Spleen (tissue), 11 donors: ENCODE measurements around the gene CDC42EP2. TPM values are rescaled to one million over a fixed set of nuclear protein-coding genes. Genes with fewer than 3 reads are reported as not detected.

Experiments
- DNase-seq: peaks from one replicate; pipeline ENCODE4 v3.0.0-alpha.2; 2020
- H3K27ac ChIP-seq, 8 donors: fragments of 200-600 bp; sonication (generic) in 7 of 8; 1 replicate in 4 of 8; 2 replicates in 4 of 8; pipeline versions ENCODE4 v1.5.0 to v1.8.0; 2016 to 2021; ENCODE audit warnings: inconsistent platforms in 4 of 8, mild to moderate bottlenecking in 4 of 8, moderate library complexity in 1 of 8
- H3K27me3 ChIP-seq, 7 donors: fragments of 200-600 bp; sonication (generic) in 6 of 7; replicated peaks in 1 of 7; 1 replicate in 4 of 7; 2 replicates in 3 of 7; pipeline versions ENCODE4 v1.5.0 to v1.8.0; 2016 to 2021; ENCODE audit warnings: inconsistent platforms in 3 of 7, mild to moderate bottlenecking in 1 of 7
- H3K36me3 ChIP-seq, 6 donors: fragments of 200-600 bp; sonication (generic) in 5 of 6; 1 replicate in 4 of 6; 2 replicates in 2 of 6; pipeline versions ENCODE4 v1.5.0 to v1.8.0; 2016 to 2021; ENCODE audit warnings: inconsistent platforms in 2 of 6
- H3K4me1 ChIP-seq, 6 donors: fragments of 200-600 bp; sonication (generic) in 5 of 6; 1 replicate in 3 of 6; 2 replicates in 3 of 6; pipeline versions ENCODE4 v1.5.0 to v1.8.0; 2016 to 2021; ENCODE audit warnings: inconsistent platforms in 3 of 6
- H3K4me3 ChIP-seq, 8 donors: fragments of 200-600 bp; sonication (generic) in 7 of 8; 1 replicate in 4 of 8; 2 replicates in 4 of 8; pipeline versions ENCODE4 v1.5.0 to v1.8.0; 2016 to 2021; ENCODE audit warnings: inconsistent platforms in 4 of 8, mild to moderate bottlenecking in 4 of 8, moderate library complexity in 2 of 8
- H3K9me3 ChIP-seq, 8 donors: fragments of 200-600 bp; sonication (generic) in 7 of 8; 1 replicate in 4 of 8; 2 replicates in 4 of 8; pipeline versions ENCODE4 v1.5.0 to v1.8.0; 2016 to 2021; ENCODE audit warnings: inconsistent platforms in 4 of 8
- POLR2A ChIP-seq, 3 donors: fragments of 450-650 bp; IDR thresholded peaks; one replicate each; pipeline ENCODE4 v1.5.1; 2017; ENCODE audit warnings: antibody characterized with exemption in 3 of 3, mild to moderate bottlenecking in 1 of 3
- POLR2AphosphoS5 ChIP-seq, 3 donors: sonication (generic); formaldehyde crosslinking; IDR thresholded peaks; one replicate each; pipeline ENCODE4 v1.5.1; 2017; ENCODE audit warnings: antibody characterized with exemption in 3 of 3
- WGBS, 5 donors: extraction: QIAGEN DNeasy Blood & Tissue Kit in 3 of 5; methylation state at CpG; one replicate each; pipeline versions ENCODE4 v1.1.5 to v1.1.7; 2013 to 2018; 5-methylcytosine and 5-hydroxymethylcytosine counted together
- intact Hi-C: fragments of 100-400 bp; cut with DNase I; formaldehyde crosslinking; loops from one replicate; pipeline ENCODE4 v1.15.0; 2023; ENCODE audit warnings: low total_unique reads
- polyA plus RNA-seq, 3 donors: library from polyadenylated mRNA; stranded (reverse); fragments of 200-250 nt; gene quantifications; one replicate each; pipeline ENCODE4 v1.2.1, GENCODE V29; 2013
- total RNA-seq, 7 donors: library from RNA; depleted of rRNA in 3 of 7; stranded (reverse); fragments of >200 nt in 3 of 7; fragmentation: NEBNext Ultra II Directional in 4 of 7; extraction: Animal tissue kit (Norgen Biotek cat#: 25700) in 4 of 7; gene quantifications; one replicate each; pipeline versions ENCODE4 v1.1.0 to v1.2.1, GENCODE V29; 2016 to 2021
- TF ChIP-seq, protein P1 (sequence below), 11 experiments: fragments of 200-600 bp in 7 of 11; fragments of 450-650 bp in 4 of 11; sonication (generic) in 4 of 11; IDR thresholded peaks in 8 of 11; conservative IDR thresholded peaks in 3 of 11; 1 replicate in 7 of 11; 2 replicates in 4 of 11; pipeline versions ENCODE4 v1.4.0 to v1.8.0; 2016 to 2021; ENCODE audit warnings: antibody characterized with exemption in 11 of 11, inconsistent platforms in 4 of 11, mild to moderate bottlenecking in 1 of 11
- donor health status: healthy with polysubstance abuse.
- donor health status: DM: no; HTN: no; CAD: no; lungs with moderate emphysema.
- donor health status: DM: no; HTN: no; CAD: no.
- donor health status: Bipolar disorder and iron deficiency.
- donor health status: healthy.
- donor health status: DM: no; HTN: no; CAD: no.
- donor health status: DM: yes; HTN: yes; CAD: no.

Gene CDC42EP2
- total and polyA plus RNA-seq, 10 donors = 4.2 to 48.0 (median 20.9) TPM

GRCh38 chr11:65279741-65280440 lies 34.8 kb upstream of the CDC42EP2 start:
- no peak for DNase-seq
- intact Hi-C loops = loop anchor here (5.0 kb wide), 1 partner anchor 37 kb away; no protein-coding TSS in a partner anchor

GRCh38 chr11:65280646-65281045 lies 34.0 kb upstream of the CDC42EP2 start:
- DNase-seq = no peak
- Histone ChIP-seq H3K9me3 (no peaks in the 10 kb centered on the region), H3K36me3 (peaks cover 3 to 100% (median 59%) of the 10 kb centered on the region in 6 donors), H3K27me3 (no peaks in the 10 kb centered on the region), H3K4me3 (no peak overlapping the region), H3K4me1 (peaks cover 4 to 31% (median 20%) of the 10 kb centered on the region in 6 donors), H3K27ac (peak overlapping the region in 5 of 8 donors; percentile 22 to 75 (median 56))
- no peak for TF ChIP-seq POLR2A (IDR thresholded peaks at IDR 0.05)
- TF ChIP-seq, protein P1, sequence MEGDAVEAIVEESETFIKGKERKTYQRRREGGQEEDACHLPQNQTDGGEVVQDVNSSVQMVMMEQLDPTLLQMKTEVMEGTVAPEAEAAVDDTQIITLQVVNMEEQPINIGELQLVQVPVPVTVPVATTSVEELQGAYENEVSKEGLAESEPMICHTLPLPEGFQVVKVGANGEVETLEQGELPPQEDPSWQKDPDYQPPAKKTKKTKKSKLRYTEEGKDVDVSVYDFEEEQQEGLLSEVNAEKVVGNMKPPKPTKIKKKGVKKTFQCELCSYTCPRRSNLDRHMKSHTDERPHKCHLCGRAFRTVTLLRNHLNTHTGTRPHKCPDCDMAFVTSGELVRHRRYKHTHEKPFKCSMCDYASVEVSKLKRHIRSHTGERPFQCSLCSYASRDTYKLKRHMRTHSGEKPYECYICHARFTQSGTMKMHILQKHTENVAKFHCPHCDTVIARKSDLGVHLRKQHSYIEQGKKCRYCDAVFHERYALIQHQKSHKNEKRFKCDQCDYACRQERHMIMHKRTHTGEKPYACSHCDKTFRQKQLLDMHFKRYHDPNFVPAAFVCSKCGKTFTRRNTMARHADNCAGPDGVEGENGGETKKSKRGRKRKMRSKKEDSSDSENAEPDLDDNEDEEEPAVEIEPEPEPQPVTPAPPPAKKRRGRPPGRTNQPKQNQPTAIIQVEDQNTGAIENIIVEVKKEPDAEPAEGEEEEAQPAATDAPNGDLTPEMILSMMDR (IDR thresholded peaks at IDR 0.05 in 8 of 11, conservative IDR thresholded peaks at IDR 0.05 in 3 of 11) = no peak
- TF ChIP-seq POLR2AphosphoS5 (IDR thresholded peaks at IDR 0.05) = no peak
- WGBS, 5 donors = 81 to 95% (median 87%) methylated on average over 4 of the region's 4 CpGs
- intact Hi-C loops = no loop called here

More at GRCh38 chr11:65279741-65280440, 34.8 kb upstream of the CDC42EP2 start:
- Histone ChIP-seq H3K4me1 (peaks cover 6 to 39% (median 24%) of the 10 kb centered on the region in 6 donors), H3K4me3 (no peak overlapping the region), H3K9me3 (no peaks in the 10 kb centered on the region), H3K36me3 (peaks cover 3 to 94% (median 58%) of the 10 kb centered on the region in 6 donors), H3K27ac (peak overlapping the region in 7 of 8 donors; percentile 22 to 75 (median 35)), H3K27me3 (no peaks in the 10 kb centered on the region)
- WGBS, 5 donors = 38 to 69% (median 52%) methylated on average over 5 of the region's 5 CpGs
- TF ChIP-seq, protein P1 (IDR thresholded peaks at IDR 0.05 in 8 of 11, conservative IDR thresholded peaks at IDR 0.05 in 3 of 11) = no peak

- TF ChIP-seq POLR2A (IDR thresholded peaks at IDR 0.05) (no peak), POLR2AphosphoS5 (IDR thresholded peaks at IDR 0.05) (no peak)
- TF ChIP-seq, protein P1 (IDR thresholded peaks at IDR 0.05 in 8 of 11, conservative IDR thresholded peaks at IDR 0.05 in 3 of 11) = no peak
- no peak overlapping the region for H3K27ac ChIP-seq
- WGBS, 5 donors = 83 to 90% (median 89%) methylated on average over 4 of the region's 4 CpGs
- no peak overlapping the region for H3K4me3 ChIP-seq
- peaks cover 3 to 100% (median 49%) of the 10 kb centered on the region in 6 donors for H3K36me3 ChIP-seq
- no peaks in the 10 kb centered on the region for H3K27me3 ChIP-seq
- intact Hi-C loops = no loop called here
- H3K4me1 ChIP-seq = peaks cover 3 to 35% (median 26%) of the 10 kb centered on the region in 6 donors
- H3K9me3 ChIP-seq = no peaks in the 10 kb centered on the region
- DNase-seq = no peak
These were observed 28.0 kb upstream of the CDC42EP2 start for GRCh38 chr11:65286686-65287085.

- peaks cover 3 to 100% (median 40%) of the 10 kb centered on the region in 6 donors for H3K36me3 ChIP-seq
- no peak overlapping the region for H3K4me3 ChIP-seq
- DNase-seq = no peak
- H3K27ac ChIP-seq = no peak overlapping the region
- TF ChIP-seq POLR2A (IDR thresholded peaks at IDR 0.05) (no peak), POLR2AphosphoS5 (IDR thresholded peaks at IDR 0.05) (no peak)
- TF ChIP-seq, protein P1 (IDR thresholded peaks at IDR 0.05 in 8 of 11, conservative IDR thresholded peaks at IDR 0.05 in 3 of 11) = no peak
- H3K4me1 ChIP-seq = peaks cover 9 to 44% (median 35%) of the 10 kb centered on the region in 6 donors
- no peaks in the 10 kb centered on the region for H3K27me3 ChIP-seq
- intact Hi-C loops = no loop called here
- 92 to 100% (median 93%) methylated on average over 2 of the region's 2 CpGs for WGBS, 5 donors
- H3K9me3 ChIP-seq = no peaks in the 10 kb centered on the region
These were observed 27.1 kb upstream of the CDC42EP2 start for GRCh38 chr11:65287601-65288000.
